HCT116 (cell line): ENCODE measurements around the gene SH3D21. TPM values are rescaled to one million over a fixed set of nuclear protein-coding genes. Genes with fewer than 3 reads are reported as not detected.

ENCODE experiments used
- ATAC-seq: fragments of 200-7000 bp; cut with Tn5 transposase; 2 replicates; pipeline ENCODE4 v1.9.1; 2020; ENCODE audit warnings: mild to moderate bottlenecking, moderate library complexity
- BruUV-seq: library from RNA; stranded (reverse); fragments of 400-500 nt; replicated peaks from 2 replicates; lab custom pipeline; 2021; lab: Mats Ljungman, UMichigan
- CTCF ChIA-PET: fragments of 300-600 bp; sonication (Branson Sonifier 250); formaldehyde crosslinking; loops from one replicate; lab custom pipeline; 2021; ENCODE audit warnings: antibody characterized with exemption; lab: Charles Lee
- POLR2A ChIA-PET: fragments of 300-600, 350-600 bp; sonication (Branson Sonifier 250); formaldehyde crosslinking; loops from one replicate; lab custom pipeline; 2021; ENCODE audit warnings: antibody characterized with exemption; lab: Charles Lee
- RAD21 ChIA-PET, 2 experiments: fragments of 300-600 bp; sonication (Branson Sonifier 250); formaldehyde crosslinking; loops; one replicate each; lab custom pipeline; 2023; ENCODE audit warnings: low total read pairs in 2 of 2; ENCODE audit not compliant: uncharacterized antibody in 2 of 2, unreplicated experiment in 2 of 2, low non-redundant PET in 1 of 2; lab: Charles Lee
- DNase-seq: peaks from one replicate; pipeline ENCODE4 v3.0.0-alpha.2; 2010; ENCODE audit warnings: low read depth, low spot score
- H2AFZ ChIP-seq: fragments of 200-600 bp; shearing (Covaris generic), sonication (generic); 2 replicates; pipeline ENCODE4 v1.6.1; 2017; ENCODE audit warnings: low read depth, mixed run types, mixed read lengths, antibody characterized with exemption, low read length; ENCODE audit not compliant: poor library complexity, severe bottlenecking
- H3K27ac ChIP-seq: 2 replicates; pipeline ENCODE4 v1.5.1; 2012; ENCODE audit warnings: low read depth, low read length
- H3K27me3 ChIP-seq: fragments of 200-600 bp; sonication (generic); 2 replicates; pipeline ENCODE4 v1.6.1; 2016; ENCODE audit warnings: mixed run types, low read length, mixed read lengths; ENCODE audit not compliant: insufficient read depth
- H3K36me3 ChIP-seq, 2 experiments: fragments of 200-500 bp in 1 of 2; fragments of 200-600 bp in 1 of 2; sonication (Bioruptor generic) in 1 of 2; sonication (generic) in 1 of 2; 2 replicates each; pipeline versions ENCODE4 v1.5.1 to v1.6.1; 2014 to 2016; ENCODE audit warnings: low read length in 2 of 2, inconsistent platforms in 1 of 2, mixed read lengths in 1 of 2, mixed run types in 1 of 2; ENCODE audit not compliant: insufficient read depth in 2 of 2, control insufficient read depth in 1 of 2
- H3K4me1 ChIP-seq, 2 experiments: fragments of 200-600 bp in 1 of 2; sonication (generic) in 1 of 2; 2 replicates each; pipeline versions ENCODE4 v1.5.1 to v1.6.1; 2012 to 2017; ENCODE audit warnings: low read length in 2 of 2, inconsistent platforms in 1 of 2, mild to moderate bottlenecking in 1 of 2, mixed read lengths in 1 of 2, mixed run types in 1 of 2, moderate library complexity in 1 of 2; ENCODE audit not compliant: insufficient read depth in 2 of 2, control insufficient read depth in 1 of 2
- H3K4me2 ChIP-seq: fragments of 200-600 bp; sonication (generic); 2 replicates; pipeline ENCODE4 v1.6.1; 2017; ENCODE audit warnings: mixed run types, low read length, mixed read lengths
- H3K4me3 ChIP-seq, 2 experiments: fragments of 200-600 bp in 1 of 2; sonication (generic) in 1 of 2; replicated peaks in 1 of 2; 2 replicates each; pipeline ENCODE4 v1.5.1; 2011 to 2016; ENCODE audit warnings: low read length in 2 of 2, control low read depth in 1 of 2, low read depth in 1 of 2, mild to moderate bottlenecking in 1 of 2, mixed read lengths in 1 of 2, mixed run types in 1 of 2
- H3K79me2 ChIP-seq: fragments of 200-600 bp; sonication (generic); 2 replicates; pipeline ENCODE4 v1.6.1; 2017; ENCODE audit warnings: mild to moderate bottlenecking, mixed run types, low read length, moderate library complexity, mixed read lengths; ENCODE audit not compliant: insufficient read depth
- H3K9ac ChIP-seq: fragments of 200-600 bp; sonication (generic); 2 replicates; pipeline ENCODE4 v1.6.1; 2016; ENCODE audit warnings: low read length, mixed read lengths
- H3K9me2 ChIP-seq: fragments of 200-600 bp; sonication (generic), shearing (Covaris generic); 2 replicates; pipeline ENCODE4 v1.6.1; 2017; ENCODE audit warnings: mixed run types, mild to moderate bottlenecking, moderate library complexity; ENCODE audit not compliant: insufficient read depth
- H3K9me3 ChIP-seq, 2 experiments: fragments of 200-500 bp in 1 of 2; fragments of 200-600 bp in 1 of 2; sonication (Bioruptor generic) in 1 of 2; sonication (generic) in 1 of 2; 2 replicates each; pipeline ENCODE4 v1.6.1; 2014 to 2017; ENCODE audit warnings: low read length in 2 of 2, mixed read lengths in 2 of 2, inconsistent platforms in 1 of 2, low read depth in 1 of 2, mild to moderate bottlenecking in 1 of 2, mixed run types in 1 of 2, moderate library complexity in 1 of 2; ENCODE audit not compliant: control insufficient read depth in 1 of 2, insufficient read depth in 1 of 2
- H4K20me1 ChIP-seq: fragments of 200-600 bp; sonication (generic), shearing (Covaris generic); 2 replicates; pipeline ENCODE4 v1.6.1; 2017; ENCODE audit warnings: mixed run types, mild to moderate bottlenecking, moderate library complexity; ENCODE audit not compliant: insufficient read depth
- JUND ChIP-seq: IDR thresholded peaks from 2 replicates; pipeline ENCODE4 v1.6.1; 2012
- POLR2AphosphoS5 ChIP-seq: IDR thresholded peaks from 2 replicates; pipeline ENCODE4 v1.6.1; 2011; ENCODE audit warnings: mild to moderate bottlenecking, low read depth, low read length, moderate library complexity
- SP1 ChIP-seq: IDR thresholded peaks from 2 replicates; pipeline ENCODE4 v1.6.1; 2012; ENCODE audit warnings: low read depth
- TCF7L2 ChIP-seq: IDR thresholded peaks from 2 replicates; pipeline ENCODE4 v1.7.0; 2011; ENCODE audit warnings: borderline replicate concordance, inconsistent platforms; ENCODE audit not compliant: insufficient read depth, insufficient read length; ENCODE audit errors: extremely low read depth
- YY1 ChIP-seq: IDR thresholded peaks from 2 replicates; pipeline ENCODE4 v1.6.1; 2011; ENCODE audit warnings: low read length, low read depth, moderate library complexity, mild to moderate bottlenecking; ENCODE audit not compliant: insufficient replicate concordance; ENCODE audit errors: extremely low read depth
- ZFX ChIP-seq: fragments of 450-650 bp; IDR thresholded peaks from 2 replicates; pipeline ENCODE4 v1.6.1; 2017
- intact Hi-C: fragments of 100-400 bp; cut with micrococcal nuclease; formaldehyde crosslinking; loops from 2 replicates; pipeline ENCODE4 v1.10.0; 2022
- total RNA-seq: library from RNA; stranded (reverse); gene quantifications from one replicate; pipeline ENCODE4 v1.2.1, GENCODE V29; 2021; ENCODE audit not compliant: unreplicated experiment
- TF ChIP-seq, protein P1 (sequence below): IDR thresholded peaks from 2 replicates; pipeline ENCODE4 v1.6.1; 2012; ENCODE audit warnings: low read depth

The SH3D21 gene
- total RNA-seq, 1 experiment from 2014 or later = 9.3 TPM

- Histone ChIP-seq H3K27me3 (no peaks in the 10 kb centered on the region), H3K4me2 (no peak overlapping the region), H3K36me3 (peaks cover 52 to 74% of the 10 kb centered on the region in 2 experiments), H3K27ac (no peak overlapping the region), H3K4me3 (no peak overlapping the region), H3K9me2 (no peaks in the 10 kb centered on the region), H3K9me3 (no peaks in the 10 kb centered on the region), H3K4me1 (peaks cover 6 to 25% of the 10 kb centered on the region in 2 experiments), H3K9ac (no peak overlapping the region), H3K79me2 (peaks cover 36% of the 10 kb centered on the region; the same call in 1 of the 2 replicates), H2AFZ (no peak overlapping the region), H4K20me1 (no peaks in the 10 kb centered on the region)
- CTCF ChIA-PET = interaction anchor here (1.2 kb wide), 1 partner anchor 10 kb away, joined by 6 read pairs; no protein-coding TSS in a partner anchor
- no peak for DNase-seq
- ATAC-seq = no peak
- TF ChIP-seq, protein P1, sequence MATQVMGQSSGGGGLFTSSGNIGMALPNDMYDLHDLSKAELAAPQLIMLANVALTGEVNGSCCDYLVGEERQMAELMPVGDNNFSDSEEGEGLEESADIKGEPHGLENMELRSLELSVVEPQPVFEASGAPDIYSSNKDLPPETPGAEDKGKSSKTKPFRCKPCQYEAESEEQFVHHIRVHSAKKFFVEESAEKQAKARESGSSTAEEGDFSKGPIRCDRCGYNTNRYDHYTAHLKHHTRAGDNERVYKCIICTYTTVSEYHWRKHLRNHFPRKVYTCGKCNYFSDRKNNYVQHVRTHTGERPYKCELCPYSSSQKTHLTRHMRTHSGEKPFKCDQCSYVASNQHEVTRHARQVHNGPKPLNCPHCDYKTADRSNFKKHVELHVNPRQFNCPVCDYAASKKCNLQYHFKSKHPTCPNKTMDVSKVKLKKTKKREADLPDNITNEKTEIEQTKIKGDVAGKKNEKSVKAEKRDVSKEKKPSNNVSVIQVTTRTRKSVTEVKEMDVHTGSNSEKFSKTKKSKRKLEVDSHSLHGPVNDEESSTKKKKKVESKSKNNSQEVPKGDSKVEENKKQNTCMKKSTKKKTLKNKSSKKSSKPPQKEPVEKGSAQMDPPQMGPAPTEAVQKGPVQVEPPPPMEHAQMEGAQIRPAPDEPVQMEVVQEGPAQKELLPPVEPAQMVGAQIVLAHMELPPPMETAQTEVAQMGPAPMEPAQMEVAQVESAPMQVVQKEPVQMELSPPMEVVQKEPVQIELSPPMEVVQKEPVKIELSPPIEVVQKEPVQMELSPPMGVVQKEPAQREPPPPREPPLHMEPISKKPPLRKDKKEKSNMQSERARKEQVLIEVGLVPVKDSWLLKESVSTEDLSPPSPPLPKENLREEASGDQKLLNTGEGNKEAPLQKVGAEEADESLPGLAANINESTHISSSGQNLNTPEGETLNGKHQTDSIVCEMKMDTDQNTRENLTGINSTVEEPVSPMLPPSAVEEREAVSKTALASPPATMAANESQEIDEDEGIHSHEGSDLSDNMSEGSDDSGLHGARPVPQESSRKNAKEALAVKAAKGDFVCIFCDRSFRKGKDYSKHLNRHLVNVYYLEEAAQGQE = no peak
- TF ChIP-seq ZFX (no peak), TCF7L2 (no peak), POLR2AphosphoS5 (no peak), YY1 (no peak), JUND (no peak), SP1 (no peak)
- intact Hi-C loops = no loop called here
- RAD21 ChIA-PET = no interaction called here
- no TSS peak for BruUV-seq
- POLR2A ChIA-PET = no interaction called here
These were observed 10.8 kb upstream of the SH3D21 start for GRCh38 chr1:36295390-36295789.
